ENCODE results near the gene CAMK2A.

Gene CAMK2A

DNA sequence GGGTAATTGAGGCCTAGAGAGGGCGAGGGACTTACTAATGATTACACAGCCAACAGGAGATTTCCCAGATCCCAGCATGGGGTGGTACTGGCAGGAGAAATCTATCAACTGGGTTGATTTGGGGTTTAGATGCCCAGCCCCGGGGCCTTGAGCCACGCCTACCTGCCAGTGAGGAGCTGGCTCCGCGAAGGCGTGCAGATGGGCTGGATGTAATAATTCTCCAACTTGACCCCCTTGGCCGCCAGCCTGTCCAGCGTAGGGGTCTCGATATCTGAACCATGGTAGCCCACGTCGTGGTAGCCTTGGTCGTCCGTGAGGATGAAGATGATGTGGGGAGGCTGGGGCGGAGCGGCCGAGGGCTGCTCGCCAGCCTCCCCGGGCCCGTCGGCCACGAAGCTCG lies 12.3 kb upstream of the CAMK2A start:
- FAIRE-seq, result peak; percentile 4

DNA sequence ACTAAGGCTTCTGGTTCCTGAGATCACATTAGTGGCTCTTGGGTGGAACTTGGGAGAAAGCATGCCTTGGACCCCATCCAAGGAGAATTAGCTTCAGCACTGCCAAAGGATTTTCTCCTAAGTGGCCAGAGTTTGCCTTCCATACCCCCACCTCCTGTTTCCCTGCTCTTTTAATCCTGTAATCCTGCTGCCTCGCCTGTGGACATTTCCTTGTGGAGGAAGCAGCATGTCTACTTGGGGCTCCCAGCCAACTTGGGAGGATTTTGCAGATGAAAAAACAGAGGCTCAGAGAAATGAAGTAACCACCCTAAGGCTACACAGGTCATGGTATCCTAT lies 11.6 kb upstream of the CAMK2A start:
- DNase-seq (ENCODE audit: insufficient read length, low spot score) (no peak), FAIRE-seq (no peak)

More for the DNA sequence above, 12.3 kb upstream of the CAMK2A start:
- DNase-seq (ENCODE audit: insufficient read length, low spot score), result no peak

DNA sequence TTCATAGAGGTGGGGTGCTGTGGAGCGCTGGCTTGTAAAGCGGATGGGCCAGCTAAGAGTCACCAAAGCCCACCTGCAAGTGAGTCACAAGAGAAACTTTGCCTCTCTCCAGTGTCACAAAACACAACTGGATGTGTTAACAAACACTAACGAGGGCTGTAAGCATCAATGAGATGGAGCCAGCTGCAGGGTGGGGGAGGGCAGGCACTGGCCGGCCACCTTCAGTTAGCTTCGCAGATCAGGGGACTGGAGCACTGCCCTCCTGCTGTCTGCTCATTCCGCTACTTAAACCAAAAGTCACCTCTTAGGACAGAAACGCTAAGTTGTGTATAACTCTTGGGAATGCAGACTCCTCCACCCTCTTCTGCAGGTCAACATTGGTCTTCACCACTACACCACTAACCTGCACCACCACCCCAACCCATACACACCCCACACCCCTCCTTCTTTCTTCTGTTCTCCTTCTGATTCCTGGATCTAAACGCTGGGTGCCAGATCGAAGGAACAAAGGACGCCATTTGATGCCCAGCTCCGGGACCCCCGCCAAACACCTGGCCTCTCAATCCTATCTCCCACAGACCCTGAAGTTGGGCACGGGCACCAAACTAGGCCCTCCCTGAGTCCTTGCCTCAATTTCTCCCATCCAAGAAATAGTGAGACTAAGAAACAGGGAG lies 11.1 kb upstream of the CAMK2A start:
- FAIRE-seq (no peak), DNase-seq (ENCODE audit: insufficient read length, low spot score) (no peak)

DNA sequence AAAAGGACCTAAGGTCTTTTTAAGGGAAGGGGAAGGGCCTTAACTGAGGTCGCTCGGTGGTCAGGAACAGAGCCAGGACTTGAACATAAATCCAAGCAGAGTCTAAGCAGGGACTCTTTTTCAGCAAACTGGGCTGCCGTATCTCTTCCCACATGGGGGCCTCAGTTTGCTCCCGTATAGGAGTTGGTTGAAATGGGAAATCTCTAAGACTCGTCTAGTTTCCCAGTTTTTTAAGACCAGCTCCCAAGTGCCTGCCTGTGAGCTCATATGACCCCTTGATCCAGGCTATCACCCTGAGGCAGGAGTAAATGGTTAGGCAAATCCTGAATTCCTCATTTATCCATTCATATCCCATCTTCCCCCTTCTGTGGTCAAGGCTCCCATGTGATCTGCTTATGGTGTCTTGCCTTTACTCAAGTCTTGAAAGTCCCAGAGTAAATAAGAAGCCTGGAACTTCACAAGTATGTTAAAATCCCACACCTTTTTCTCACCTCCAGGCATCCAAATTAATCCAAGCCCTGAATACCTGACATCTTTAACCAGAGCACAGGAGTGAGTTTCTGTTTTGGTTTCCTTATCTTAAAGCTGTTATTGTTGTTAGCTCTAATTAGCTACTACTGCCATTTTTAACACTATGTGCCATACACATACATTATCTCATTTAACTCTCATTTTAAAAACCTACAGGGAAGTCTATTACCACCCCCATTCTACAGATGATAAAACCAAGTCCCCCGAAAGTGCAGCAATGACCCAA lies 10.2 kb upstream of the CAMK2A start:
- FAIRE-seq, result no peak
- no peak for DNase-seq (ENCODE audit: insufficient read length, low spot score)

DNA sequence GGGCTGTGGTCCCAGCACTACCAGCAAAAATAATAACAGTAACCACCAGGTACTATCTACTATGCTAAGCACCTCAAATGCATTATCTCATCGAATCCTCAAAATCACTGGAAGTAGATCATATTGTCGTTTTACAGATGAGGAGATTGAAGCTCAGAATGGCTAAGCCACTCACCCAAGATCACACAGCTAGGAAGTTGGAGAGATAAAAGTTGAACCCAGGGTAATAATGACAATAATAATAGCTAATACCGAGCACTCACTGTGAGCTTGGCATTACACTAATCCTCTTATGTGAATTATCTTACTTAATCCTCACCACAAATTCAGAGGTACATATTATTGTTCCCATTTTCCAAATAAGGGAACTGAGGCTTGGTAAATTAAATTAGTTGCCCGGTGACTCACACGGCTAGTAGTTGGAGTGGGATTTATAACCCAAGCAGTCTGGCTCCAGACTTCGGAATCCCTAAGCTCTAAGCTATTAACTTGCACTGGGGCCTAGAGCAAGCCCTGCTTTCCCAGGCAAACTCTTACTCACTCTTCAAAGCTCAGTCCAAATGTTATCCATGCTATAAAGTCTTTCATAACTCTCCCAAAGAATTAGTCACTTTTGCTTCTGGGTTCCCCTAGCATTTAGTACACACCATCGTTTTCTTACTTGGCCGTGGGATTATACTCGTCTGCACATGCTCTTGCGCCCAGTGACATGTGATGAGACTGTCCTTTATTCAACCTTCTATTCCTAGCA lies 9.3 kb upstream of the CAMK2A start:
- FAIRE-seq (no peak), DNase-seq (ENCODE audit: insufficient read length, low spot score) (no peak)

DNA sequence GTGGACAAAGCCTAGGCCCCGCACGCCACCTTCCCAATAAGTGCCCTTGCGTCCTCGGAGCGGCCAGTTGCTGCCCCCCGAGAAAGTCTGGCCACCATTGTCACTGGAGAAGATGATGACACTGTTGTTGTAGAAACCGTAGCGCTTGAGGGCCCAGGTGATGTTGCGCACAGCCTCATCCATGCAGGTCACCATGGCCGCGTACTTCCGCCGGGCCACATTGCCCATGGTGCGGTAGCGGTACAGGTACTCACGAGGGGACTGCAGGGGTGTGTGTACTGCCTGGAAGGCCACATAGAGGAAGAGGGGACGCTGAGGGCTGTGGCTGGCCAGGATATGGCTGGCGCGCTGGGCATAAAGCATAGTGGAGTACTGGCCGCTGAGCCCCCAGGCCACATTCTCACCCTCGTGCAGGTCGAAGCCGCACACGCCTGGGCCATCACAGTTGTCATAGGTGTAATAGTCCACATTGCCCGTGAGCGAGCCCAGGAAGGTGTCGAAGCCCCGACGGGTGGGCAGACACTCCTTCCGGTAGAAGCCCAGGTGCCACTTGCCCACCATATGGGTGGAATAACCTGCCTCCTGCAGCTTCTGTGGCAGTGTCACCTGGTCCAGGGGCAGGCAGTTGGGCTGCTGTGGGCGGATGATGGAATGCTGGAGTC lies 8.5 kb upstream of the CAMK2A start:
- FAIRE-seq (peak; percentile 44), DNase-seq (ENCODE audit: insufficient read length, low spot score) (no peak)

DNA sequence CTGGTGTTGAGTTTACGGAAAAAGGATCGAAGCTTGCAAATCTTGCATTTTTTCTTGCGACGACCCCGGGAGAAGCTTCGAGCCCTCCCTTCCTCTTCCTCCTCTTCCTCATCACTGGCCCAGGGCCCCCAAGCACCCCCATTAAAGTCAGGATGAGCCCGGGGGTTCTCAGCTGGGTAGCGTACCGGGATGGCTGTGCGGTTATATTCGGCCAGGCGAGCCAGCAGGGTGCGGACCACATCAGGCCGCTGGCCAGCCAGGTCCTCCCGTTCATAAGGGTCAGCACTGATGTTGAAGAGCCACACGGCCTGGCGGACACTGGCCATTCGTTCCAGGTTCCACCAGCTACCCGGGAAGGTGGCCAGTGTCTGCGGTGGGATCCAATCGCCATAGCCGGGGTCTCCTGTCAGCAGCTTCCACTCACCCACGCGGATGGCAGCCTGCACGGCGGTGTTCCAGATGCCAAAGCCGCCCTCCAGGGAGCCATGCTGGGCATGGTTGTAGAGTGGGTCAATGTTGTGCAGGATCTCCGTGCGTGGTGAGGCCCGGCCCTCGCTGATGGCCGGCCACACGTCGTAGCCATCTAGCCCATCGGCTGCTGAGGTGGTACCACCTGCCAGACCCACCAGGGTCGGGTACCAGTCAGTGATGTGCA lies 7.8 kb upstream of the CAMK2A start:
- FAIRE-seq, result peak; percentile 33
- DNase-seq (ENCODE audit: insufficient read length, low spot score), result no peak

DNA sequence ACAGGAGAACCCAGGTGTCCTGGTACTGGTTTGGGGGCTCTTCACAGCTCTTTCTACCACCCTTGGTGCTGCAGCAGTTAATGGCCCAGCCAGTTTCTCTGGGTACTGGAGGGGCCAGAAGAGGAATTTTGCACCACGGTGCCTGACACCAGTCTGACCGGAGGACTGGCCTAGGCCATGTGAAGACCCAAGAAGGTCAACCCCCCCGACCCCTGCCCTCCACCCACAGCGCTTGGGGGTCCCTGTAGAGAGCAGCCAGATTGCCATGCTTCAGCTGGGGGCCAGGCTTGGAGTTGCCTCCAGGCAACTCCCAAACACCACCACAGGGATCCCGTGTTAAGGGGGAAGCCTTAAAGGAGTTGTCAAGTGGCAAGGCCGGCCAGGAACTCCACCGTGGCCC lies 6.9 kb upstream of the CAMK2A start:
- DNase-seq (ENCODE audit: insufficient read length, low spot score), result no peak
- no peak for FAIRE-seq

DNA sequence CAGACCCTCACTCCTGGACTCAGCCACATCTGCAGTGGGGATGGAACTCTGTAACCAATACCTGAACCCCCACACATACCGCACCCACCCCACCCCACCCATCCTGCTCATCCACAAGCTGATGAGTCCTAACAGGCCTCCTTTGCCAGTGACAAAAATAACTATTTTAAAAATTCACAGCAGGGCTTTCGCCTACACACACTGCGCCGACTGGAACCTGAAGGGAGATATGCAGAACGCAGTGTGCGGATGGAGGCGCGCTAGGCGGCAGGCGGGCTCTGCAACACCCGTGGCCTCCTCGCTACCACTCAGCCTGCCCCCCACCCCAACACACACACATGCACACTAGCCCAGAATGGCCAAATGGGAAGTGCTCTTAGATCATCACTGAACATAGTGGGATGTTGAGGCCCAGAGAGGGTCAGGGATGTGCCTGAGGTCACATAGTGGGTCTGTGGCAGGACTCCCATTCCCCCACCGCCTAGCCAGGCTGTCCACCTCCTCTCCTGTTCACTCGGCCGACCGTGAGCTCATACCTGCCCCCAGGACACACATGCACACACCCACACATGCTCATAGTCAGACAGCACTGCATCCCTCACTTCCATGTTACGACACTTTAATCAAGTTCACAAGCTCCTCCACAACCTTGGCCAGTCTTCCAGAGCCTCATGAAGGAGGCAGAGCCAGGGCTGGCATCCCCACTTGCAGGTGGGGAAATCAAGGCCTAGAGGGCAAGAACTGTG lies 6.3 kb upstream of the CAMK2A start:
- FAIRE-seq (no peak), DNase-seq (ENCODE audit: insufficient read length, low spot score) (no peak)

DNA sequence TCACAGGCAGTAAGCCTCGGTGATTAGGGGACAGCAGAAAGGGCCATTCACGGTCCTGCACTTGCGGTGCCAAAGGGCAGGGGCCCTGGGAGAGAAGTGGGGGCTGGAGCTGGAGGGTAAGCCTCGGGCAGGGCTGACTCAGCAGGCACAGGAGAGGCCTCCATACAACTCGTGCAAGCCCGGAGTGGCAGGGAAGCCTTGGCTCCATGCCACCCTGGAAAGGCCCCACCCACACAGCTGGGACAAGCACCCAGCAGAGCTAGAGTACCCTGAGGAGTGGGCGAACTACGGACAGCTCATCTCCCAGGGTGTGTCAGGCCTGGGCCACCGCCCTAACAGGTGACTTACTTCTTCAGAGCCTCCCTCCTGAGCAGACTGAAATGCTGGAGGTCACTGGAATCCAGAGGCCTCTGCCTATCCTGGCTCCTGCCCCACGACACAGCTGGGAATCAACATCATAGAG lies 5.6 kb upstream of the CAMK2A start:
- DNase-seq (ENCODE audit: insufficient read length, low spot score) (peak; percentile 71), FAIRE-seq (peak; percentile 83)

DNA sequence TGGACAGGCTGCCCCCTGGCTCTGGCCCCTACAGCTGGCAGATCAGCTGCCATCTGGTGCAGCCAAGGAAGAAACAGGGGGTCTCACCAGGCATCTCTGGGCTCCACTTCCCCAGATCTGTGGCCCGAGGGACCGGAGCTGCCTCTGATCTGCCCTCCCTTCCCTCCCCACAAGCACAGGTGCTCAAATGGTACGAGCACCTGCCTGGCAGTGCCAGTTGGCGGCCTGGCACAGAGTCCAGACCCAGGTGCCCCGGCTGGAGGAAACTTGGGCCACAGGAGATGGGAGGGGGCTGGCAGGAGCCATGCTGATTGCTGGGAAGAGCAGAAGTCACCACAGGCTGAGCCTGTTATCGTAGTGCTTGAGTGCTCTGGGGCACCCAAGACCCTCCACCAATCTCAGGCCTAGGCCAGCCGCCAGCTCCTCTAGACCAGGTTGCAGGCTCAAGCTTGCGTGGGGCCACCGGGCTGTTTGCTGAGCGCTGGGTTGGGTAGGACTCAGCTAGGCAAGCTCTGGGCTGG lies 5.0 kb upstream of the CAMK2A start:
- no peak for DNase-seq (ENCODE audit: insufficient read length, low spot score)
- FAIRE-seq, result no peak

DNA sequence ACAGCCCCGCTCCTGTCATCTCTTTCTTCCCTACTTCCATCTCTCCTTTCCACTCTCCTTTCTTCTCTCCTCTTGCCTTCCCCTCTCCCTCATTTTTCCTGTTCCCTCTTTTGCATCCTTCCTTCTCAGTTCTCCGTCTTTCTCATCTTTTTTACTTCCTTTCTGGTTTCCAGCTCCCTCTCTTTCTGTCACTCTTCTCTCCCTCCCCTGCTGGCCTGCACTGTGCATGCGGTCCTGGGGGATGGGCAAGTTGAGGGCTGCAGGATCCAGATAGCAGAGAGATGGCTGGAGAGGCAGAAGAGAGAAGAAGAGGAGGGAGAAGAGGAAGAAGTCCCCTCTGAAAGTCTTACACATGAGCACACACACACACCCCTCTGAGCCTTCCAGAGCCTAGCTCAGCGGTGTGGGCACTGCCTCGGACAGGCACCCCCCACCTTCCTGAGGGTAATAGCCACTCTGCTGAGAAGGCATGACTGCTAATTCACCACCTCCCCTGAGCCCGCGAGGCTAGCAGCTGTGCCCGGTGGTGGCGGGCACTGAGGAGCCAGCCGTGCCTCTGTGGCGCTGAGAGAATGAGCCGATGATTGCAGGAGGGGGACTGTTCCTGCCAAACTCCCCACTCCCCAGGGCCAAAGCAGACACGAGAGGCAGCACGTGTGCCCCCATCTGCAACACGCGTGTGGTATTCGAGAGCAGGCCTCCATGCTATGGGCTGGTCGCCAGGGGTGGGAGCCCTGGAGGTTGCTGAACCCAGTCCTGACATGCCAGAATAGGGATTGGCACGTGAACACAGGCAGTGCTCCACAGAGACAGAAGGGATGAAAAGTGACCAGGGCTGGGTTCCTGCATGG lies 3.7 kb upstream of the CAMK2A start:
- no peak for DNase-seq (ENCODE audit: insufficient read length, low spot score)
- no peak for FAIRE-seq

DNA sequence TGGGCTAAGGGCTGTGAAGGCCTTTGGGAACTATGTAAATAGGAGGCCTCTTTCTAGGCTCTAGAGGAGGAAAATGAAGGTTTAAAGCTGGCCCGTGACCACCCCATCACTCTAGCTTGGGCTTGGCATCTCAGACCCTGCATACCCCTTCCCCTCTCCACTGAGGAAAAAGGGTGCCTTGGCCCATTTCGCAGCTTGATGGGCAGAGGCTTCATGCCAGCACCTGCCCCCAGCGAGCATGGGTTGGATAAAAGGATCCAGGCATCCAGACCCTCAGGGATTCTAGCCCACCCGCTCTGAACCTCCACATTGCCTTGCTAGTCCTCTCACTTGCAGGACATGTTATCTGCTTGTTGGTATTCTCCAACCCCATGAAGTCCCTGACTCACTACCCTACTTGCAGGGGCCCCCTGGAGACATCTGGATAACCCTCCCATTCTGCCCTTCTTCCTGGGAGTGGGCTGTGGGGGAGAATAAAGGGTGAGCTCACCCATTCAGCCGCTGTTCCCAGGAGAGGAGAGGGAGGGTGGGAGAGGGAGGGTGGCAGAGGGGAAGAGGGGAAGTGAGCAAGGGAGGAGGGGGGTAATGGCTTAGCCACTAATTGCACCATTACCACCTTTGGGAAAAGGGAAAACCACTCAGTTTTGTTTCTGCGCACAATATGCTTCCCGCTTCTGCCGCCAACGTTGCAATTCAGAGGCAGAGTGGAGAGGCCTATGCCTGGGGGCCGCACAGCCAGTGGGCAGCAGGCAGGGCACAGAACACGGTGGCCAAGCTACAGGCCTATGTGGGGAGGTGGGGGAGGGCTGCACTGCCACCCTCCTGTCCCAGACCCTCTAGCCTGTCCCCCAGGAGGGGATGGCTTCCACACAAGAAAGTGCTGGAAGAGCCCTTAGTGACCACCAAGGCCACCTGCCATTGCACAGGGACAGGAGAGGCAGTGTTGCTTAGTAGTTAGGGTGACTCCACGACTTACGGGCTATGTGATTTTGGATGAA lies 2.1 kb upstream of the CAMK2A start:
- peak; percentile 42 for FAIRE-seq
- DNase-seq (ENCODE audit: insufficient read length, low spot score), result no peak

DNA sequence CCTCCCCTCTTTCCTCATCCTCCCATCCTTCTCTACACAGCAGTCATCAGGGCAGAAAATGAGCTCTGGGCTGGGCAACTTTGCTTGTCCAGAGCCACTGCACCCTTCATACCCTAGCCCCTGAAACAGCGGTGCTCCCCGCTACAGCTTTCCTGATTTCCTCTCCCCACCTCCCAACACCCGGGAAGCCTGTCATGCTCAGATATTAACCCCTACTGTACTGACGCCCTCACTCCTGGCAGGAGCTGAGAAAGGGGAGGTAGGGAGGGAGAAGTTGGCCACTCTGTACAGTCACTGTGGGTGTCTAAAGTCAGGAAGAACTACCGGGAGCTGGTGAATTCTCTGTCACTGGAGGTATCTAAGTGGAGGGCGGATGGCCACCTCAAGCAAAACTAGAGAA lies 782 bp downstream of the CAMK2A start:
- DNase-seq (ENCODE audit: insufficient read length, low spot score) (no peak), FAIRE-seq (no peak)

DNA sequence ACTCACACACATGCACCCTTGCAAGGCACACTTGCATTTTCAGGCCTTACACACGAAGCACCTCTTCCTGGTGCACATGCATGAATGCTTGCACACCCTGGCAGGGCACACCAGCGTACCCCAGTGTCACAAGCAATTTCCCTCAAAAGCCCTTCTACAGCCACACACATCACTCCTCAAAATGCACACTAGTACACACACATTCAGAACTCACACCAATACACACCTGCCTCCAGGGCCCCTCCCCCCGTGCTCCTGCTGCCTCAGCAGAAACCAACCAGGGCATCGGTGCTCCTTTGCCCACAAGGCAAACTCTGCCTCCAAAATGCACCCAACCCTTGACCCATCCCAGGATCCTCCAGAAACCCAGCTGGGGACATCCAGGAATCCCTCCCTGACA lies 1.2 kb downstream of the CAMK2A start:
- FAIRE-seq (peak; percentile 83), DNase-seq (ENCODE audit: insufficient read length, low spot score) (no peak)

DNA sequence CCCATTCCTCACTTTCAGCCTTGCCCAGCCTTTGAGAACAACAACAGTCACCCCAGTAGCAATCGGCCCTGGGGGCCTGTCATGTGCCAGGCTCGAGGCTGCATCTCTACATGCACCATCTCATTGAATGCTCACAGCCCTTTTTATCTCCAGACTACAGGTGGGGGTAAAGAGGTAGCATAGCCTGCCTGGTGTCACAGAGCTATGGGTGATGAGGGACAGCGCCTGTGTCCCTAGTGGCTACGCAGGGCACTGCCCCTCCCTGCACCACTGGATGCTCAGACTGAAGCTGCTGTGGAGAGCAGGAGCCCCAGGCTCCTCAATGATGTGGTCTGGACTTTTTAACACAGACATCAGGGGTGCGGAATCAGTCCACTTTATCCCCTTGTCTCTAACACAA lies 2.8 kb downstream of the CAMK2A start:
- peak; percentile 23 for FAIRE-seq
- no peak for DNase-seq (ENCODE audit: insufficient read length, low spot score)

DNA sequence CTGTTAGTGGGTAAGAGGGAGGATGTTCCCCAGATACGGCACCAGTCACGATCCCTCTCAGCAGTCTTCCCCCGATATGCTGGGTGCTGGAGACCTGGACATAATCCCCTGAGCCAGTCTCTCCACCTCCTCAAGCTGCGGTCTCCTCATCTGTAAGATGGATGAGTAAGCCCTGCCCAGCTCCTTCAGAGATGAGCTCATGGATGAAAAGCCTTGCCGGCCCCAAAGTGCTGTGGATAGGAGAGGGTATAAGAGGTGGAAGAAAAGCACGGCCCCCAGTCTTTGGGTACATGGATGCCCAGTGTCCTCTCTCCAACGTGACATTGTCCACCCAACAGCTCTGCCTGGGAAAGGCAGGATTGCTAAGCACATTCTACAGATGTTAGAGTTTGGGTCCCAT lies 4.5 kb downstream of the CAMK2A start:
- no peak for DNase-seq (ENCODE audit: insufficient read length, low spot score)
- no peak for FAIRE-seq

DNA sequence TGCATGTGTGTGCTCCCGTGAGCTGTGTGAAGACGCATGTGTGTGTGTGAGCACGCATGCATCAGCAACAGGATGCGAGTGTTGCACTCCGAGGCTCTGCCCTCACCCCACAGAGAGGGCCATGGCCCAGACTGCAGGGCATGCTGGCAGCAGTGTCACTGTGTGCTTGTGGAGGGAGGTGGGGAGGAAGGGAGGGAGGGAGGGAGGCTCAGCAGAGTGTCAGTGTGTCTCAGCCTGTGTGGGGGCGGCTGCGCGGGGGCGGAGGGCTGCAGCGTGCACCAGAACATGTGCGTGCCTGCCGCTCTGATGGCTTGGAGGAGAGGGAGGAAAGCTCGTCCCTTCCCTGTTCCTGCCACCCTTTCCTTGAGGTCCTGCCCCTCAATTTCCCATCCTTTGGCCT lies 5.3 kb downstream of the CAMK2A start:
- DNase-seq (ENCODE audit: insufficient read length, low spot score) (no peak), FAIRE-seq (peak; percentile 31)
